Stimulated activated CD4-positive, alpha-beta T cell treated with anti-CD3 and anti-CD28 coated beads, TNF-alpha, amount 100 ng/mL, for 48 hours (primary cell): ENCODE data around the gene ARF4.
"Not testable (repeated sequence)": the region's sequence is repeated elsewhere in the genome, so short reads cannot be mapped to it uniquely, and the experiment has no call there.

Source experiments
- DNase-seq, 3 donors: peaks; one replicate each; pipeline ENCODE4 v3.0.0-alpha.2; 2020; ENCODE audit warnings: low read depth in 3 of 3

The ARF4 gene

DNA sequence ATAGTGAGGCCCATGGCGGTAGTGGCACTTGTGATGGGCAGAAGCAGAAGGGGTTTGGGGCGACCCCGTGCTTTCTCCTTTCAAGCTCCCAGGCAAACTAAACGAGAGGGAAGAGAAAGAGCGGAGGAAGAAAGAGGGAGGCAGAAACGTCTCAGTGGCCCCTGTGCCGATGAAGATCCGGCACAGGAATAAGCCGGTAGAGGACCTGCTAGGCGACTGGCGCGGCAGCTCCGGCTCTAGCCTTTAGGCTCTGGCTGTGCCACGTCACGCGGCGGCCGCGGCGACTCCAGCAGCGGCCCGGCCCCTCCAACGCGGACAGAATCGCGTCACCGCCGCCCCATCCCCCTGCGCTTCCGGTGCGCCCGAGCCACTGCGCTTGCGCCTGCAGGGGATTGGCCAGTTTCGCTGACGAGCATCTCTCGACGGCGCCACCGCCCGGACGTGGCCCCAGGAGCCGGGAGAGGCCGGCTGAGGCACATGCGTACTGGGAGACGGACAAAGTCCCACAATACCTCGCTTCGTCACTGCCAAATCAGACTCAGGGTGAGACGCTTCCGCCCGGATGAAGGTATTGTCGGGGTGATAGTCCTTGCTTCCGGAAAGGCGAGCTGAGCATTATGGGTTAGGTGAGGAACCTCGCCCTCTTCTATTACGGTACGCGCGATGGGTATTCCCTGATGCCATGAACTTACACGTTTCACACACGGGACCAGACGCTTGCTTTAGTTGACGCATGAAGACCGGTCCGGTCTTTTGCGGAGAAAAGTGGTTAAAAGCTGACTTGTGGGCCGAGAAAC lies at the start of gene ARF4:
ARF4 (minus strand) TSS at position 218 of the 797 bp plus-strand sequence; CDS start at position 14, 204 bp downstream.
- peak; percentile 96 to 100 (median 97) for DNase-seq

DNA sequence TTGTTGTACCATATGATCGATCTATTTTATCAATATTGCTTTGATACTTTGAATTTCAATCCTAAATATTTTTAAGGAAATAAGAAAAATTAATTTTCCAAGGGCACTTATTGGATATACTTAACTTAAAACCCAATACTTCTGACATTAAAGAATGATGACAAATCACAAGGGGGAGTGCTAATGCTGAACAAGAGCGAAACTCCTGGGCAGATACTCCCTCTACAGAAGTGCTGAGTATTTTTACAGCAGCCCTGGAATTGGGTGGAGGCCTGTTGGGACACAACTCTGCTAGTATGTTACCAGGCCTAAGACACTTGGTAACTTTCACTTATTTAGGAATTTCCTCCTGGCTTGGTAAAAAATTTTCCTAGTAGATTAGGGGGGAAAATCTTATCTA lies 49.6 kb upstream of the ARF4 start:
- no peak for DNase-seq

DNA sequence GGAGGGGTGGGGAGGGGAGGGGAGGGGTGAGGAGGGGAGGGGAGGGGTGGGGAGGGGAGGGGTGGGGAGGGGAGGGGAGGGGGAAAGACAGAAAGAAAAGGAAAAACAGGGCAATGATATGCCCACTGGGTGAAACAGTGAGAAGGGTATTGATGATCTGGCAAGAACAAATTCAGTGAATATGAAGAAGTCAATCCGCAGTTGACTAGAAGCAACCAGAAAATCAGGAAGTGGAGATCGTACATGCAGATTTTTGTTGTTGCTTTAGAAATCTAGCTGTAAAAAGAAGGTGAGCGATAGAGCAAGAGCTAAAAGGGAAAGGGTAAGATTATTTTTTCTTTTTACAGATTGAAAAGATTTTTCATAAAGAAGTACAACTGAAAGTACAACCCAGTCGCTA lies 47.6 kb upstream of the ARF4 start:
- no peak for DNase-seq

DNA sequence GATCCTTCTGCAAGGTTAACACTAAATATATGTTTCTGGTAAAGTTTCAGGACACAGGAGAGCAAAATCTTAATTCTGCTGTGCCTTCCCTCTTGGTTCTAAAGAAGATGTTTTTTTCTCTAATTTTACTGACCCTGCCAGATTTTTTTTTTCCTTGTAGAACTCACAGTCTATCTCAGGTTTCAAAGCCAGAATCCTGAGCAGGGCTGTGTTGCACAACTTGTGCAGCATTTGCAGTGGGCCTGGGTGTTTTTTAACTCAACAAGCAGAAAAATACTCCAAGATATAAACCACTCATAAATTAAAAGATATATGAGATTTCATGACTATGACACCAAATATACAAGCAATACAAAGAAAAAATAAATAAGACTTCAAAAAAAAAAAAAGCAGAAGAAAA lies 40.2 kb upstream of the ARF4 start:
- DNase-seq = no peak

DNA sequence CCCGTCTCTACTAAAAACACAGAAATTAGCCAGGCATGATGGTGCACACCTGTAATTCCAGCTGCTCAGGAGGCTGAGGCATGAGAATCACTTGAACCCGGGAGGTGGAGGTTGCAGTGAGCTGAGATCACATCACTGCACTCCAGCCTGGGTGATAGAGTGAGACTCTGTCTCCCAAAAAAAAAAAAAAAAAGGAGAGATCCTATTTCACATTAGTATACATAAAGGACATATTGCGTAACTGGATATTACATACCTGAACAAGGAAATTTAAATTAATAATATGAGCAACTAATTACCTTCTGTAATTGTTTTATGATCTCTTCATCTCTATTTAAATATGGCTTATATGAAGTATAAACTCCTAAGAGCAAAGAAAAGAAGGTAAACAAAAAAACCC lies 37.1 kb upstream of the ARF4 start:
- not testable (repeated sequence) for DNase-seq

DNA sequence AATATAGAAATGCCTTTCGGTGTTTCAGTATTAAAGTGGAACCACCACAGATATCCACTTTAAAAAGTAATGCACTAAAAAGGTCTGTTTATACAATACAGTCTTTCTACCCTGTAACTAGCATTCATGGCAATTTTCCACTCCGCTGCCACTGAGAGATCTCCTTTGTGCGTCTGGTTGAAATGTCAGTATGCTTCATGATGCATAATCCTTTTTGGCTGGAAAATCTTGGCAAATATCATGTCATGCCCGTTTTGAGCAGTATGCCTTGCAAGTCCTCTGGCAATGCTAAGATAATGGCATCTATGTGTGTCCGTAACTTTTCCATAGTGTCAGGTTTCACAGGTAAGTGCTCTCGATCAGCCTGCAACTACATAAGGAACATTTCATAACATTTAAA lies 30.8 kb upstream of the ARF4 start:
- DNase-seq = no peak

DNA sequence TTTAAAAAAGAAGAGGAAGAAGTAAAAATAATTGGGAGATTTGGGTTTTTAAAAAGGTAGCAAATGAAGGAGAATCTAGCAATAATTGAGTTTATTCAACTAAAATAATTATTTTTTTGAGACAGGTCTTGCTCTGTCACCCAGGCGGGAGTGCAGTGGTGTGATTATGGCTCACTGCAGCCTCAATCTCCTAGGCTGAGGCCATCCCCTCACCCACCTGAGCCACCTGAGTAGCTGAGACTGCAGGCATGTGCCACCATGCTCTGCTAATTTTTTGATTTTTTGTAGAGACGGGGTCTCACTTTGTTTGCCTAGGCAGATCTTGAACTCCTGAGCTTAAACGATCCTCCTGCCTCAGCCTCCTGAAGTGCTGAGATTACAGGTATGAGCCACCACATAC lies 27.7 kb upstream of the ARF4 start:
- no peak for DNase-seq

DNA sequence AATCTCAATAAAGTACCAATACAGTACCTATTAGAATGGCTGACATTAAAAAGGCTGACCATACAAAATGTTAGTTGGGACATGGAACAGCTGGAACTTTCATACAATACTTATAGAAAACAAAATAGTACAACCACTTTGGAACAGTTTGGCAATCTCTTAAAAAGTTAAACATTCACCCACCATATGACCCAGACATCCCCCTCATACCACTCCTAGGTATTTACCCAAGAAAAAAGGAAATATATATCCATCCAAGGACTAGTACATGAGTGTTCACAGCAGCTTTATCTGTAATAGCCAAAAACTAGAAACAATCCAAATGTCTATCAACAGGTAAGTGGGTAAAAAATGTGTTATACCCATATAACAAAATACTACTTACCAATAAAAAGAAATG lies 25.2 kb upstream of the ARF4 start:
- no peak for DNase-seq

DNA sequence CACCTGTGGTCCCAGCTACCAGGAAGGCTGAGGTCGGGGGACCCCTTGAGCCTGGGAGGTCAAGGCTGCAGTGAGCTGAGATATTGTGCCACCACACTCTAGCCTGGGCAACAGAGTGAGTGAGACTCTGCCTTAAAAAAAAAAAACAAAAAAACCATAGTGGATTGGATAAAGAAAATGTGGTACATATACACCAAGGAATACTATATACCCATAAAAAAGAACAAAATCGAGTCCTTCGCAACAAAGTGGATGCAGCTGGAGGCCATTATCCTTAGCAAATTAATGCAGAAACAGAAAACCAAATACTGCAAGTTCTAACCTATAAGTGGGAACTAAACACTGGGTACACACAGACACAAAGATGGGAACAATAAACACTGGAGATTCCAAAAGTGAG lies 20.6 kb upstream of the ARF4 start:
- DNase-seq = no peak

DNA sequence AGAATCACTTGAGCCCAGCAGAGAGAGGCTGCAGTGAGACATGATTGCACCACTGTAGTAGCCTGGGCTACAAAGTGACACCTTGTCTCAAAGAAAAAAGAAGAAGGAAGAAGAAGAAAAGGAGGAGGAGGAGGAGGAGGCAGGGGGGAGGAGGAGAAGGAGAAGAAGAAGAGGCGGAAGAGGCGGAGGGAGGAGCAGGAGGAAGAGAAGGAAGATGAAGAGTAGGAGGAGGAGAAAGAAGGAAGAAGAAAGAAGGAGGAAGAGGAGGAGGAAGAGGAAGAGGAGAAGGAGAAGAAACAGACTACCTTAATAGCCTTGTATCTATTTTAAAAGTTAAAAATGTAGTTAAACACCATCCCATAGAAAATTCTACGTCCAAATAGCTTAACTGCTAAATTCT lies 19.1 kb upstream of the ARF4 start:
- DNase-seq = no peak

DNA sequence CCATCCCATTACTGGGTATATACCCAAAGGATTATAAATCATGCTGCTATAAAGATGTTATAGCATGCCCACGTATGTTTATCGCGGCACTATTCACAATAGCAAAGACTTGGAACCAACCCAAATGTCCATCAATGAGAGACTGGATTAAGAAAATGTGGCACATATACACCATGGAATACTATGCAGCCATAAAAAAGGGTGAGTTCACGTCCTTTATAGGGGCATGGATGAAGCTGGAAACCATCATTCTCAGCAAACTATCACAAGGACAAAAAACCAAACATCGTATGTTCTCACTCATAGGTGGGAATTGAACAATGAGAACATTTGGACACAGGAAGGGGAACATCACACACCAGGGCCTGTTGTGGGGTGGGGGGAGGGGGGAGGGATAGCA lies 14.7 kb upstream of the ARF4 start:
- not testable (repeated sequence) for DNase-seq

DNA sequence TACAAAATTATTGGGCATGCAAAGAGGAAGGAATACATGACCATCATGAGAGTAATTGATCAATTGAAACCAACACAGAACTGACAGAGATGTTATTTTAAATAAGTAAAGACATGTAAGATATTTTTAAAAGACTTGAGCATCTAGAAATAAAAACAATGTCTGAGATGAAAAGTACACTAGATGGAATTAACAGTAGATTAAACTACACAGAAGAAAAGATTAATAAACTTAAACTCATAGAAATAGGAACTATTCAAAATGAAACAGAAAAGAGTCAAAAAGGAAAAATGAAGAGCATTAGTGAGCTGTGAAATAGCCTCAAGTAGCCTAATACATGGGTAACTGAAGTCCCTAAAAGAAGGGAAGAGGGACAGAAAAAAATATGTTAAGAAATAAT lies 8.5 kb upstream of the ARF4 start:
- DNase-seq = no peak

DNA sequence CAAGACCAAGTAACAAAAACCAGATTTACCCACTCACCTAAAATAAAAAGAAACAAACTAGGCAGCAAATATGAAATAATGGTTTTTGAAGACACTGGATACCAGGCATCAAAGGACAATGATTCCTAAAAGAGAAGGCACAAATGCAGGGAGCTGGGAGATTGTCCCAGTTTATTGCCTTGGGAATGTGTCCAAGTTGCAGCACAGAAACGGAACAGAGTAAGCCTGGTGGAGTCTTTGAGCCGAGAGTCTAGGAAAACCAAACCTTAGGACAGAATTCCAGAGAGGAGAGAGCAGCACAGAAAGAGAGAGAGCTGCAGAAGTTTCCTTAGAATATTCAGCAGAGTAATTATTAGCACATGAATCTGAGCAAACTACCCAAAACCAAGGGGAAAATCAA lies 7.8 kb upstream of the ARF4 start:
- no peak for DNase-seq

DNA sequence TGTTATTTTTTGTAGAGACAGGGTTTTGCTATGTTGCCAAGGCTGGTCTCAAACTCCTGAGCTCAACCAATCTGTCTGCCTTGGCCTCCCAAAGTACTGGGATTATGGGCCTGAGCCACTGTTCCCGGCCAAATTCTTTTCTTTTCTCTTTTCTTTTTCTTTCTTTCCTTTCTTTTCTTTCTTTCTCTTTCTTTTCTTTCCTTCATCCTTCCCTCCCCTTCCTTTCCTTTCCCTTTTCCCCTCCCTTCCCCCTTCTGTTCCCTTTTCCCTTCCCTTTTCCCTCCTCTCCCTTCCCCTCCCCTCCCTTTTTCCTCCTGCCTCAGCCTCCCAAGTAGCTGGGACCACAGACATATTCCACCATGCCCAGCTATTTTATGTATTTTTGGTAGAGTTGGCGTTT lies 3.1 kb upstream of the ARF4 start:
- no peak for DNase-seq

DNA sequence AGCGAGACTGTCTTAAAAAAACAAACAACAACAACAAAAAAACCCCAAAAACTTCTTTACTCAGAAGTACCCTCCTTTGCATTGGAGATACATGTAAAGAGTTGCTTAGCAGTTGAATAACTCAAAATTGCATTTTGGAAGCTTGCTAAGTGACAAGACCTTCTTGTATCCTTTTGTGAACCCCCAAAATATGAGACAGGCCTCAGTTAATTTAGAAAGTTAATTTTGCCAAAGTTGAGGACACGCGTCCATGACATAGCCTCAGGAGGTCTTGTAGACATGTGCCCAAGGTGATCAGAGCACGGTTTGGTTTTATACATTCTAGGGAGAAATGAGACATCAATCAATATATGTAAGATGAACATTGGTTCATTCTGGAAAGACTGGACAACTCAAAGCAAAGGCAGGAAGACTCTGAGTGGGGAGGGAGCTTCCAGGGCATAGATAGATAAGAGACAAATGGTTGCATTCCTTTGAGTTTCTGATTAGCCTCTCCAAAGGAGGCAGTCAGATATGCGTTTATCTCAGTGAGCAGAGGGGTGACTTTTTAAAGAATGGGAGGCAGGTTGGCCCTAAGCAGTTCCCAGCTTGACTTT lies 1.7 kb upstream of the ARF4 start:
- no peak for DNase-seq

DNA sequence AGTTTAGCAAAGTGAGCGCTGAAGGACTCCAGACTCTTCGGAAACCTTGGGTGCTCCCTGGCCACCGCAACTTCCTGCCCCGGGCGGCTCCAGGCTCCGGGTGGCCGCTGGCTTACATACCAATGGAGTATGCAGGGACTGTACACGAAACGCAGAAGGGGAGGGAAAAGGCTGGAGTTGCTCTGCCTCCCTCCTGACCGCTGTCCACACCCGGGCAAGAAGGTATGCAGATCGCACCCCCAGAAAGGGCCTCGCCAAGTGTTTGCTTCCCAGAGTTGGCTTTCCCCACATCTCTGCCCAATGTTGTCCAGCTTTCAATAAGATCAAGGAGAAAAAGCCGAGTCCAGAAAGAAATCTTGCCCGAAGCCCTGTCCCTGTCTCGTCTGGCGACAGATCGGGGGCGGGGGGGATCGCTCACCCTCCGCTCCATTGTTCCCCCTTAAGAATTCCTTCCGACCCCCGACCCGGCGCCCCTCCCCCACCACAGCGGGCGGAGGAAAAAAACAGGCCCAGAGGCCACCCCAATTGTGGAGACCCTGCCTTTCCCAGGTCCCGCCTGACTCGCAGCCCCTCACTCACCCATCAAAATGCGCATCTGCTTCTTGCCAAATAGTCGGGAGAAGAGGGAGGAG lies 533 bp downstream of the ARF4 start:
- DNase-seq = peak in 2 of 3 donors; percentile 26 to 35

DNA sequence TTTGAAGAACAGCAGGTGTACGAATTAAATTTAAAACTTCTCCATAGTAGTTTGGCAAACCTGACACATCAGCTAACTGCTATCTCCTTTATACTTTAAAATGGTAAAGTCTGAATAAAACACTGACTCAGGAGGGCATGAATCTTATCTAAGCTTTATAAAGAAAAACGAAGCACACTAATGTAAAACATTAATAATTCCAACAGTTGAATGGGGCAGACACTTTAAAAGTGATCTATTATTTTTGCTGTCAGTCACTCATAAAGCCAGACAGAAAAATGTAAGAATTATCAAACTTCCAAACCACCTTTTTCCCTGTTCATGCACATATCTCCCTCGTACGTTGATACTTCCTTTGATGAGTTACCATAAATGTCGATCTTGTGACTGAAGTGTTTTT lies 2.6 kb downstream of the ARF4 start:
- DNase-seq = no peak

DNA sequence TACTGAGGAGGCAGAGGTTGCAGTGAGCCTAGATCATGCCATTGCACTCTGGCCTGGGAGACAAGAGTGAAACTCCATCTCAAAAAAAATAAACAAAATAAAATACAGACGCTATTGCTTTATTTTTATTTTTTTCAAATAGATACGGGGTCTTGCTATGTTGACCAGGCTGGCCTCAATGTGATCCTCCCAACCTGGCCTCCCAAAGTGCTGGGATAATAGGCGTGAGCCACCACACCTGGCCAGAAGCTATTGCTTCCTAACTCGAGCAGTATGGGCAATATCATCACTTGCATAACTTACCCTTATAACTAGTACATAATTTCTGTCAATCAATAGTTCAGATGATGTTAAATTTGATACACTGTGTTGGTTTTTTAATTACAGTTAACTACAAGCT lies 3.0 kb downstream of the ARF4 start:
- DNase-seq = no peak

DNA sequence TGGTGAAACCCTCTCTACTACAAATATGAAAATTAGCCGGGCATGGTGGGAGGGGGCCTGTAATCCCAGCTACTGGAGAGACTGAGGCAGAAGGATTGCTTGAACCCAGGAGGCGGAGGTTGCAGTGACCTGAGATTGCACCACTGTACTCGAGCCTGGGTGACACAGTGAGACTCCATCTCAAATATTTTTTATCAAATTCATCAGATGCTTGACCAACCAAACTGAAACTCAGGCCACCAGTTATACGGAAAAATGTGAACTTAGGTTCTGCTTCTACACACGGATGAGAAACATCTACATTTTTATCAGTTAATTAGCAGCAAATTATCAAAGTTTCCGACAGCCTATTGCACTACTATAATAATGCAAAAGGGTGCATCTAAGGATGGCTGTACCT lies 4.8 kb downstream of the ARF4 start:
- no peak for DNase-seq

DNA sequence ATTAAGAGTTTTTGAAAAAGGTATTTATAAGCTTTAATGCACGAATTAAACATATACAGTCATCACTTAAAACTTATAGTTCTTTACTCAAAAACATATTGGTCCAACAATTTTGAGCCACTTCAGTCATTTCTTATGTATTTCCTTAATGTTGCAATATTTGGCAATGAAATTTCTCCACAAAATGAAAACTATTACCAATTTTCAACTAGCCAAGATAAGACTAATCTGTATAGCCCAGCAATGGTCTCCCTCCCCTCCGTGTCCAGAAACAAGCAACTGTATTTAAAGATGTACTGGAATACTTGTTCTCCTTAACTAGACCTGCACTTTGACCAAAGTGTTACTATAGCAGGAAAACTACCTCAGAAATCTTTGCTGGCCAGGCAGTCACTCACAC lies 9.2 kb downstream of the ARF4 start:
- DNase-seq = no peak

DNA sequence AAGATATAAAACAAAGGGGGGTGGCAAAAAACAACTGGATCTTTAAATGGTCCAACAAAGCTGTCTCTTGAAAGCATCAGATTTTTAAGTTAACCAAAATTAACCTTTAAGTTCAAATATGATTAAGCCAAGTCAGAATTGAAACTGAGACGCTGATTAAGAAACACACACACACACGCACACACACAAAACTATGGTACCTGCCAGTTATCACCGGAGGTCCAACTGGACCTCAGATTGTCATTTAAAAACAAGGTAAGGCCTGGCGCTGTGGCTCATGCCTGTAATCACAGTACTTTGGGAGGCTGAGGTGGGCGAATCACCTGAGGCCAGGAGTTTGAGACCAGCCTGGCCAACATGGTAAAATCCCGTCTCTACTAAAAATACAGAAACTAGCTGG lies 10.4 kb downstream of the ARF4 start:
- DNase-seq = no peak

DNA sequence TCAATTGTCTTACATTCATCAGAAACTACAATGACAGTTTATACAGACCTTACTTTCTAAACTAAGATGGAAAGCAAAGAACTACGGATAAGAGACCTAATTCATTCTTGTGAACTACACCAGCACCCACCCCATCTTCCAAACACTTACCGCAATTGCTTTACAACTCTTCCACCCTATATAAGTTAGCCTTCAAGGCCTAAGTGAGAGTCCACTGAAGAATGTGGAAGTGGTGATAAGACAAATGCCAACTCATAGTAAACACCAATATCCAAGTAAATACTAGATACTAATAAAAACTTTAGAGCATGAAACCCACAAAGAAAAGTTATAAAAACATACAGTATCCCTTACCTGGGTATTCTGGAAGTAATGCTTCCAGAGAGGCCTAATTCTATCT lies 13.6 kb downstream of the ARF4 start:
- no peak for DNase-seq

DNA sequence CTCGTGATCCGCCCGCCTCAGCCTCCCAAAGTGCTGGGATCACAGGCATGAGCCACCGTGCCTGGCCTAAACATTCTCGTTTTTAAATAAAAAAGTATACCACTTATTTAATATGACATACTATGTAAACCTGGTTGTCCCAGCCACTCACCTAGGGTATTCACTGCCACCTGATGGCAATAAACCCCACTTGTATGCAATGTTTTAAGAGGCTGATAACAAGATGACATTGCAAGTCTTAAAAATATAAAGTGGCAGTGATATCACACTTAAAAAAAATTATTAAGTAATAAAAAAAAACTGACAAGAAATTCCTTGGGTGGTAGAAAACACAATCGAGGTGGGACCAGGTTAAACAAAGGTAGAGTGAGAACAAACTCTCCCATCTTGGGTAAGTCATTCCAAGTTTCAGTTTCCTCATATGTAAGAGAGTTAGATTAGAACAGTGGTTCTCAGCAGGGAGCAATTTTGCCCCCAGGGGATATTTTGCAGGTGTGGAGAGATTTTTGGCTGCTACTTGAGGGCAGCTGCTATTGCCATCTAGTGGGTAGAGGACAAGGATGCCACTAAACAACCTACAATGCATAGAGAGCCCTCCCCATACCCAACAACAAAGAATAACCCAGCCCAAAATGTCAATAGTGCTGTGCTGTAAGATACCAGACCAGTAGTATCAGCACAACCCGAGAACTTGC lies 14.5 kb downstream of the ARF4 start:
- no peak for DNase-seq
